Large intestine (tissue), 3 donors: ENCODE data around the gene RTBDN. TPM values are rescaled to one million over a fixed set of nuclear protein-coding genes. Genes with fewer than 3 reads are reported as not detected.

ENCODE experiments used
- DNase-seq, 2 donors: peaks; one replicate each; pipeline versions ENCODE4 v3.0.0 to v3.0.0-alpha.2; 2013
- H3K27ac ChIP-seq: one replicate; pipeline ENCODE4 v1.5.1; 2013; ENCODE audit warnings: low read length
- H3K27me3 ChIP-seq: 2 replicates; pipeline ENCODE4 v1.6.1; 2013; ENCODE audit warnings: low read length; ENCODE audit not compliant: control insufficient read depth, insufficient read depth
- H3K36me3 ChIP-seq: 2 replicates; pipeline ENCODE4 v1.6.1; 2013; ENCODE audit warnings: low read length; ENCODE audit not compliant: control insufficient read depth, insufficient read depth
- H3K4me1 ChIP-seq: one replicate; pipeline ENCODE4 v1.6.1; 2013; ENCODE audit warnings: low read length; ENCODE audit not compliant: control insufficient read depth, insufficient read depth
- H3K4me3 ChIP-seq: one replicate; pipeline ENCODE4 v1.5.1; 2013; ENCODE audit warnings: low read length
- H3K9me3 ChIP-seq: one replicate; pipeline ENCODE4 v1.6.1; 2013; ENCODE audit warnings: mild to moderate bottlenecking, low read depth, low read length, moderate library complexity; ENCODE audit not compliant: control insufficient read depth
- WGBS: methylation state at CpG from one replicate; pipeline ENCODE4 v1.1.5; 2013; ENCODE audit warnings: low lambda C conversion rate; ENCODE audit not compliant: insufficient coverage; 5-methylcytosine and 5-hydroxymethylcytosine counted together
- polyA plus RNA-seq: library from polyadenylated mRNA; unstranded; fragments of 120-200 nt; gene quantifications from one replicate; pipeline ENCODE4 v1.2.1, GENCODE V29; 2013

Gene RTBDN
- polyA plus RNA-seq, 1 donor: 1.6 TPM

GRCh38 chr19:12797141-12797587 is 37.2 kb downstream of the RTBDN start:
- Histone ChIP-seq H3K4me1 (peaks cover 45% of the 10 kb centered on the region), H3K27ac (no peak overlapping the region), H3K36me3 (peaks cover 24% of the 10 kb centered on the region), H3K27me3 (no peaks in the 10 kb centered on the region), H3K9me3 (peaks cover 4% of the 10 kb centered on the region), H3K4me3 (no peak overlapping the region)
- no peak for DNase-seq
- WGBS: no CpG with 5 or more reads among the region's 6 CpGs

GRCh38 chr19:12796146-12797071 is 38.0 kb downstream of the RTBDN start:
- Histone ChIP-seq H3K36me3 (peaks cover 24% of the 10 kb centered on the region), H3K27me3 (no peaks in the 10 kb centered on the region), H3K9me3 (peaks cover 2% of the 10 kb centered on the region), H3K4me1 (peaks cover 42% of the 10 kb centered on the region), H3K4me3 (peak overlapping the region; percentile 32), H3K27ac (peak overlapping the region; percentile 96)
- WGBS: no CpG with 5 or more reads among the region's 18 CpGs
- peak; percentile 96 to 98 for DNase-seq

DNA sequence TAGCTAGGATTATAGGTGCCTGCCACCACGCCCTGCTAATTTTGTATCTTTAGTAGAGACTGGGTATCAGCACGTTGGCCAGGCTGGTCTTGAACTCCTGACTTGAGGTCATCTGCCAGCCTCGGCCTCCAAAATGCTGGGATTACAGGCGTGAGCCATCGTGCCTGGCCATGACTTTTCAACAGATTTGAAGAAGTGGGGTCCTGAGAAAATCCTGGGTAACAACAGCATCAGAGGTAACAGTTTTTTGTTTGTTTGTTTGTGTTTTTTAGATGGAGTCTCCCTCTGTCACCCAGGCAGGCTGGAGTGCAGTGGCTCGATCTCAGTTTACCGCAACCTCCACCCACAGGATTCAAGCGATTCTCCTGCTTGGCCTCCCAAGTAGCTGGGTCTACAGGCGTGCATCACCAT is 39.4 kb downstream of the RTBDN start:
- peak overlapping the region; percentile 99 for H3K27ac ChIP-seq
- WGBS: no CpG with 5 or more reads among the region's 9 CpGs
- H3K27me3 ChIP-seq: no peaks in the 10 kb centered on the region
- peaks cover 19% of the 10 kb centered on the region for H3K36me3 ChIP-seq
- H3K4me1 ChIP-seq: peaks cover 42% of the 10 kb centered on the region
- no peaks in the 10 kb centered on the region for H3K9me3 ChIP-seq
- H3K4me3 ChIP-seq: no peak overlapping the region
- no peak for DNase-seq

- DNase-seq: peak in 1 of 2 donors; percentile 42
- Histone ChIP-seq H3K27me3 (no peaks in the 10 kb centered on the region), H3K4me1 (peaks cover 36% of the 10 kb centered on the region), H3K36me3 (peaks cover 13% of the 10 kb centered on the region), H3K9me3 (no peaks in the 10 kb centered on the region), H3K4me3 (peak overlapping the region; percentile 94), H3K27ac (peak overlapping the region; percentile 99)
- no CpG with 5 or more reads among the region's 7 CpGs for WGBS
Measured at GRCh38 chr19:12794196-12794941, 40.0 kb downstream of the RTBDN start.

DNA sequence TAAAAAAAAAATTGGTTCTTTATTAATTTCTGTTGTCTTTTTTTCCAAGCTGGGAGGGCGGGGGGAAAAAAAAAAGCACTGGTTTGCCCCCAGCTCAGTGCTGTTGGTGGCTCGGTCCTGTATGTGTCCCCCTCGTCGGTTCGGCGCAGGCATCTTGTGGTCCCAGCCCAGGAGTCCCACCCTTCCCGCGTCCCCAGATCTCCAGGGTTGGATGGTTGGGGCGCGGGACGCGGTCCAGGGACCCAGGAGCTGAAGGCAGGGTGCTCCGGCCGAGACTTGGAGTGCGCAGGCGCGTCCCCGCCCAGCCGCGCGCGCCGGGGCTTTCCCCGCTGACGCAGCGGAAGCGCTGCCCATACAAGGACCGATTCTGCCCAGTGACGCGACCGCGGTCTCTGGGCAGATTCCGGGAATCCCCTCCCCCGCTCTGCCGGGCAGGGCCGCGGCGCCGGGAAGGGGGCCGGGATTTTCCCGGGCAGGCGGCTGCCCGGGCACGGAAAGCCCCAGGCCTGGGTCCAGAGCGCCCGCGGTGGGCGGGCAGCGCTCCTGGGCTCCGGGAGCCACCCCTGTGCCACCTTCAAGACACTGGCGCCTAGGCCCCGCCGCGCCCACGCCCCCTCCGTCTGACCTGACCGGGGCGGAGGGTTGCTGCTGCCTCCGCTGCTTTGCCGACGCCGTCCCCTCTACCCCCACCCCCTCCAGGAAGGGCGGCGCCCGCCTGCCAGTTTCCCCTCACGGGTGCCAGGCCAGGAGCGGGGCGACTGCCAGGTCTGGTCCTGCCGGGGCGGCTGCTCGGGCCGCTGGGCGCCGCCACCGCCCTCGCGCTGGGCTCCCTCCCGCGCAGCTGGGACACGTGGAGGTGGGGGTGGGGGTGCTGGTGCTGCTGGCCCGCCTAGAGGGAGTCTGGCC is 40.8 kb downstream of the RTBDN start:
- WGBS: no CpG with 5 or more reads among the region's 81 CpGs
- DNase-seq: peak; percentile 98
- peaks cover 6% of the 10 kb centered on the region for H3K36me3 ChIP-seq
- H3K9me3 ChIP-seq: no peaks in the 10 kb centered on the region
- peak overlapping the region; percentile 99 for H3K27ac ChIP-seq
- peaks cover 43% of the 10 kb centered on the region for H3K4me1 ChIP-seq
- peak overlapping the region; percentile 94 for H3K4me3 ChIP-seq
- H3K27me3 ChIP-seq: no peaks in the 10 kb centered on the region

- Histone ChIP-seq H3K4me3 (peak overlapping the region; percentile 94), H3K9me3 (no peaks in the 10 kb centered on the region), H3K27me3 (no peaks in the 10 kb centered on the region), H3K4me1 (peaks cover 50% of the 10 kb centered on the region), H3K27ac (peak overlapping the region; percentile 99), H3K36me3 (peaks cover 6% of the 10 kb centered on the region)
- no CpG with 5 or more reads among the region's 22 CpGs for WGBS
- no peak for DNase-seq
Measured at GRCh38 chr19:12792853-12793289, 41.5 kb downstream of the RTBDN start.

DNA sequence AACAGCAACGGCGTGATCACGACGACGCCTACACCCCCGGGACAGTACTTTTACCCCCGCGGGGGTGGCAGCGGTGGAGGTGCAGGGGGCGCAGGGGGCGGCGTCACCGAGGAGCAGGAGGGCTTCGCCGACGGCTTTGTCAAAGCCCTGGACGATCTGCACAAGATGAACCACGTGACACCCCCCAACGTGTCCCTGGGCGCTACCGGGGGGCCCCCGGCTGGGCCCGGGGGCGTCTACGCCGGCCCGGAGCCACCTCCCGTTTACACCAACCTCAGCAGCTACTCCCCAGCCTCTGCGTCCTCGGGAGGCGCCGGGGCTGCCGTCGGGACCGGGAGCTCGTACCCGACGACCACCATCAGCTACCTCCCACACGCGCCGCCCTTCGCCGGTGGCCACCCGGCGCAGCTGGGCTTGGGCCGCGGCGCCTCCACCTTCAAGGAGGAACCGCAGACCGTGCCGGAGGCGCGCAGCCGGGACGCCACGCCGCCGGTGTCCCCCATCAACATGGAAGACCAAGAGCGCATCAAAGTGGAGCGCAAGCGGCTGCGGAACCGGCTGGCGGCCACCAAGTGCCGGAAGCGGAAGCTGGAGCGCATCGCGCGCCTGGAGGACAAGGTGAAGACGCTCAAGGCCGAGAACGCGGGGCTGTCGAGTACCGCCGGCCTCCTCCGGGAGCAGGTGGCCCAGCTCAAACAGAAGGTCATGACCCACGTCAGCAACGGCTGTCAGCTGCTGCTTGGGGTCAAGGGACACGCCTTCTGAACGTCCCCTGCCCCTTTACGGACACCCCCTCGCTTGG is 42.1 kb downstream of the RTBDN start:
- Histone ChIP-seq H3K4me3 (peak overlapping the region; percentile 94), H3K27ac (peak overlapping the region; percentile 99), H3K27me3 (no peaks in the 10 kb centered on the region), H3K9me3 (no peaks in the 10 kb centered on the region), H3K36me3 (peaks cover 4% of the 10 kb centered on the region), H3K4me1 (peaks cover 55% of the 10 kb centered on the region)
- no CpG with 5 or more reads among the region's 84 CpGs for WGBS
- peak in 1 of 2 donors; percentile 71 for DNase-seq

- WGBS: no CpG with 5 or more reads among the region's 73 CpGs
- H3K4me1 ChIP-seq: peaks cover 60% of the 10 kb centered on the region
Measured at GRCh38 chr19:12791345-12792050, 42.9 kb downstream of the RTBDN start, which contains the start of gene JUNB. TSS of gene JUNB (plus strand) at chr19:12791486. CDS start at chr19:12791772, 286 bp downstream.

More at GRCh38 chr19:12791345-12792050, 42.9 kb downstream of the RTBDN start, which contains the start of gene JUNB:
- Histone ChIP-seq H3K27me3 (no peaks in the 10 kb centered on the region), H3K9me3 (no peaks in the 10 kb centered on the region), H3K27ac (peak within 1 kb of the TSS; percentile 99), H3K36me3 (no peaks in the 10 kb centered on the region), H3K4me3 (peak within 1 kb of the TSS; percentile 94)
- peak; percentile 98 to 99 for DNase-seq
